GOT3 (cell line): ENCODE results near the gene TUNAR.
"Not testable (repeated sequence)": the region's sequence is repeated elsewhere in the genome, so short reads cannot be mapped to it uniquely, and the experiment has no call there.

Experiments used
- DNase-seq: peaks from one replicate; lab custom pipeline; 2025; ENCODE audit warnings: mixed read lengths; lab: John Stamatoyannopoulos, UW

TUNAR gene

DNA sequence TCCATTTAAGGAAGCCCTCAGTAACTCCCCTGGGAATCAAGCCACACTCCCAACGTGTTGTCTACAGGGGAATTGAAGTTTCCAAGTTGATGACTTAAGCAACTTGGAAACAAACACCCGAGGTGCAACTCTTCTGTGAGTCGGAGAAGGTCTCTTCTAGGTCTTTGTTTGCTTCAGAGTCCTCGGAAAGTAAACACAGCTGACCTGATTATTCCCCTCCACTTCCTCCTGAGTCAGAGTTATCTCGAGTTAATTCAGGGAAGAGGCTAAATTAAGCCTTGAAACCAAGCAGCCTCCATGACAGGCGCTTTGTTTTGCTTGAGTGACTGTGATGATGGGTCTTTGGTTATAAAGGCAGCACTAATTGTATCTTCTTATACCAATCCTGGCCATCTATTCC is 41.8 kb downstream of the TUNAR start:
- no peak for DNase-seq

- no peak for DNase-seq
Observed at GRCh38 chr14:95920769-95921438, 44.3 kb downstream of the TUNAR start.

- DNase-seq, result no peak
Observed at GRCh38 chr14:95922080-95922479, 45.4 kb downstream of the TUNAR start.

DNA sequence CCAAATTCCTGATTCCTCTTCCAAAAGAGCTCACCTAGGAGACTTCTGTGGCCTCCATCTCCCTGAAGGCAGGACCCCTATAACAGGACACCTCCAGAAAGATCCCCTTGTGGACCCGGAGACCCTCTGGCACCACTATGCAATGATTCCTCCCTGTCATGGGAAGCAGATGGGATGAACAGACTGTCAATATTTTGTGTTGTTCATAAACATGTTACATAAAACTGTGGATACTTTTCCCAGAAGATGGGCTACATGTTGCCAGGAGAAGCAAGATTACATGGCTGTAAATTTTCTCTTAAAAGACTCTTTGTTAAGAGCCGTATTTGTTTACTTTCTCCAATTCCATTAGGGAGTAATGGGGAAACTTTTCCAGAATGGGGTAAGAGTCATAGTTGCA is 52.1 kb downstream of the TUNAR start:
- DNase-seq, result no peak

- no peak for DNase-seq
Observed at GRCh38 chr14:95931384-95931783, 54.8 kb downstream of the TUNAR start.

DNA sequence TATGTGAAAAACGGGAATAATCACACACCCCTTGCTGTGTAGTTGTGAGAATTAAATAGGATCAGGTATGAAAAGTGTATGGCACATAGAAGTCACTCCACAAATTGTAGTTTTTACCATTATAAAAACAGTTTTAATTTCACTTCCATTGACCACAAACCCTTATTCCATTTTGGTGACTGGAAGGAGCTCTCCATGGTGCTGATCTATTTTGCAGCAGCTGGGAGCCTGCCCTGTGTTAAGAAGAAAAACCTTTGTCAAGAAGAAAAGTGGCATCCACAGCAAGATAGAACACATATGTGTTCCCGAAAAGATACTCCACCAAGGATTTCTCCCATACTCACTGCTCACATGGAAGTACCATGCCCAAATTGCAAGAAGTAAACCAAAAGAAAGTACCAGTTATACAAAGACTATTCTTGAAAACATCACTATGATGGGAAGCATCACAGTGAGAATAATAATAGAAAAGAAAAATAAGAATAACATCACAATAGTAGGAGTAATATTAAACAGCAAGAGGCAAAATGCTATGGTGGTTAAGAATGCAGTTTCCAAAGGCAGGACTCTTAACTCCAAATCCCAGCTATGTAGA is 58.7 kb downstream of the TUNAR start:
- DNase-seq, result no peak

DNA sequence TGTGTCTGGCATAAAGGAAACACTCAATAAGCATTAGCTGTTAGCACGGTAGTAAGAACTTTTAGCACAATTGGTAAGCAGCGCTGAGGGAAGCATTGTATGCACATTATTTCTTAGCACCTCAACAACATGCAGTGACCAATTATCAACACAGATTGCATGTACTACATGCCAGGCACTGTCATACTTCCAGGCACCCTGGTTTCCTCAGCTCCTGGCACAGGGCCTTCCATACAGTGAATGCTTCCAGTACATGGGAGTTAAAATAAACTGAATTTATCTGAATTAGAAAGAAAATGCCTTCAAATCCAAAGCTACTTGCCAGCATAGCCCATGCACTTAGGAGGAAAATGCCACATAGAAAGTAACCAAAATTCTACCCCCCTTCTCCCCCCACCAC is 59.4 kb downstream of the TUNAR start:
- no peak for DNase-seq

GRCh38 chr14:95939335-95939734 is 62.7 kb downstream of the TUNAR start:
- no peak for DNase-seq

- DNase-seq, result no peak
Observed at GRCh38 chr14:95941897-95942296, 65.3 kb downstream of the TUNAR start.

DNA sequence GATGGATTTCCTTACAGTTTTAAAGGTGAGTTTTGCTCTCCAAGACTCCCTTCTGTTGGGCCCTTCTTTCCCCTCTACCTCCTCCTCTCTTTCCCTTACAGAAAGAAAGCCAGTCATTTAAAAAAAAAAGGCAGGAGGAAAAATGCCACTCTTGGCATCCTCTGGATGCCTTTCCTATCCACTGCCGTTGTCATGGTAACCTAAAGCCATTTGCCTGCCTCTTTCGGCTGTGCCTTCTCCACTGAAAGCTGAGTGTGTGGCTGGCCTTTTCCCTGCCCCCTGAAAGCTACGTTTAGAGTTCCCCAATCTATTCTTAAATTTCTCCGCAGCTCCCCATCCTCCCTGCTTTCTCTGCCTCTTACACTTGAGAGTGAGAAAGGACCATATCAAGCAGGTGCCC is 67.1 kb downstream of the TUNAR start:
- DNase-seq, result no peak

DNA sequence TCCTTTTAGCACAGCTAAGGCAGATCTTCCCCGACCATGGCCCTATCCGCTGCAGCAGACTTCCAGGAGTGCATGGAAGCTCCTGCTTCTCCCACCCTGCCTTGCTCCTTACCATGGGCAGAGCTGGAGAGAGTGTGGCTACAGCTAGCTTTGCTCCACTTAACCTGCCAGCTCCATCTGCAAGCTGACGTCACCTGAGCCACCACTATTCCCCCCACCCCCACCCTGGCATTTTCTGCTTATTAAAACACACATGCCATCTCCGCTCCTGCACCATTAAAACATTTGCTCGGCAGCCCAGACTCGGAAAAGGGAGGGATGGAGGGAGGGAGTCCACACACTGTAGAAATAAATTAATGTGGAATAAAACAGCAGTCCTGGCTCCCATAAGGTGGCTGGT is 67.8 kb downstream of the TUNAR start:
- no peak for DNase-seq

DNA sequence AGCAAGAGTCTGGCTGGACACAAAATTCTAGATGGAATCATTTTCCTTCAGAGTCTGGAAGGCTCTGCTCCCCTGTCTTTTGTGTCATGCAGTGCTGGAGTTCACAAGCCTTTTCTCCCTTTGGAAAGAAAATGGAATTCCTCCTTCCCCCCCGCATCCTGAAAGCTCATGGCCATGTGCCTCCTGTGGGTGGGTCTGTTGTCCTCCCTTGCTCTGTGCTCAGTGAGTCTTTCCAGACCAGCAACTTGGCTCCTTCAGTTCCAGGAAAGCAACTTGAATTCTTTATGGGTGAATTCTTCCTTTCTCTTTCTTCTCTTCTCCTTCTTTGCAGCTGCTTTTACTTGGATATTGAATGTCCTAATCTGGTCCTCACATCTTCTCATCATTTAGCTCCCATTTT is 70.2 kb downstream of the TUNAR start:
- DNase-seq, result no peak

GRCh38 chr14:95948558-95948981 is 71.9 kb downstream of the TUNAR start:
- DNase-seq, result no peak

DNA sequence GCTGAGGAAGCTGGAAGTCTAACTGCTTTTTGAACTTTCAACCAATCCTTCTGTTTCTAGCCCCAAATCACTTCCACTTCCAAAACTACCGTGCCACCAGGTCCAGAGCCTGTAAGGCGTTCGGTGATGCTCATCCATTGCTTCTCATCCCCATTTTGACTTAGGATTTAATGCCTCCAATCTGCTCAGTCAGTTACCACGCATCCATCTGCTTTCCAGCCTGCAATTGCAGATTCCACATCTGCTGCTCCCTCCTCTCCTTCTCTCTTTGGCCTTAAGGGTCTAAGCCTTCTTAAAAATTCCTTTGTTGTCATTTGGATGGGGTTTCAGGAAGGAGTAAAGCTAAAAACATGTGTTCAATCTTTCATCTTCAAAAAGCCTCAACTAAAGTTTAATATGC is 74.7 kb downstream of the TUNAR start:
- DNase-seq, result no peak

DNA sequence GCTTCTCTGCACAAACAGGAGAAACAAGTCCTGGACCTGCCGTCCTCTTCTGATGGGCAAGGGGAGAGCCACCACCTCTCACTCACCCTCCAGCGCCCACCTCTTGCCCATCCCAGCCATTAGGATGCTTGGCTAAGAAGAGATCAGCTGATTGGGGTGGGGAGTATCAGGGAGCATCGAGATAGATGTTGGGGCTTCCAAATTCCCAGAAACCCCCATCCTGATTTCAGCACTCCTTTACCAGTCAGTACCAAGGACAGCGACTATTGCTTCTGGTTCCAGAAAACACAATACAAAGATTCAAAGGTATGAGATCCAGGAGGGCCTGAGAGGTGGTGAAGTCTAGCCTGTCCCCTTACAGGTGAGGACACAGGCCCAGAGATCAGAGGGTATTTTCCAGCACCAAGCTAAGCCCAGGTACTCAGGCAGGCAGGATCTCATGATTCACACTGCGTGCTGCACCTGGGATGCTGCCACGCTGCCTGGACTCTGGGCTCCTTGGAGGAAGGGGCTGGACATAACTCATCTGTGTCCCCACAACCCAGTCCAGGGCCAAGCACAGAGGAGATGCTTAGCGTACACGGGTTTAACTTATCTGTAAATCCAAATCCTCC is 76.6 kb downstream of the TUNAR start:
- DNase-seq, result no peak

- DNase-seq, result no peak
Observed at GRCh38 chr14:95956601-95957460, 80.2 kb downstream of the TUNAR start.

DNA sequence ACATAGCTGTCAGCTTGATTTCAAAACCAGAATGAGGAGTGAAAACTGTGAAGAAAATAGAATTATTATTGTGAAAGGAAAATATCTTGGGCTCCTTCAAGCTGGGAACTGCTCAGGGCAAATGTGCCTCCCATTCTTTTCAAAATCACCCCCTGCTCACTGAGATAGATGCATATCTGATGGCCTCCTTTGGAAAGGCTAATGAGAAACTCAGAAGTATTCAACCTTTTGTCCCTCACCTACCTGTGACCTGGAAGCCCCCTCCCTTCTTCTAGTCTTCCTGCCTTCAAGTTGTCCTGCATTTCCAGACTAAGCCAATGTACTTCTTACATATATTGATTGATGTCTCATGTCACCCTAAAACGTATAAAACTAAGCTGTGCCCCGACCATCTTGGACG is 81.5 kb downstream of the TUNAR start:
- DNase-seq, result no peak

DNA sequence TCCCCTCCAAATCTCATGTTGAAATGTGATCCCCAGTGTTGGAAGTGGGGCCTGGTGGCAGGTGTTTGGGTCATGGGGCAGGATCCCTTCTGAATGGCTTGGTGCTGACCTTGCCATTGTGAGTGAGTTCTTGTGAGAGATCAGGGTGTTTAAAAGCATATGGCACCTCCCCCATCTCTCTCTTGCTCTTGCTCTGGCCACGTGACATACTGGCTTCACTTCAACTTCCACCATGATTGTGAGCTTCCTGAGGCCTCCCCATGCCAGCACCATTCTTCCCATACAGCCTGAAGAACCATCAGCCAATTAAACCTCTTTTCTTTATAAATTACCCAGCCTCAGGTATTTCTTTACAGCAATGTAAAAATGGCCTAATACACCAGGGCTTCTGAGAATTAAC is 82.7 kb downstream of the TUNAR start:
- DNase-seq, result no peak

GRCh38 chr14:95961481-95961880 is 84.8 kb downstream of the TUNAR start:
- DNase-seq, result no peak

- no peak for DNase-seq
Observed at GRCh38 chr14:95964901-95965300, 88.3 kb downstream of the TUNAR start.

GRCh38 chr14:95968048-95968447 is 91.4 kb downstream of the TUNAR start:
- DNase-seq, result not testable (repeated sequence)
